GM06990 (cell line): ENCODE measurements around the gene TLK1.
A peak's percentile ranks its signal among the peaks of the same experiment; 100 is the strongest.

ENCODE experiments used
- DNase-seq: peaks from one replicate; pipeline ENCODE4 v3.0.0-alpha.2; 2011; ENCODE audit not compliant: insufficient read length; ENCODE audit errors: extremely low read depth
- H3K27me3 ChIP-seq: replicated peaks from 2 replicates; pipeline ENCODE4 v1.6.0; 2011; ENCODE audit warnings: low read length; ENCODE audit not compliant: control insufficient read depth, insufficient read depth
- H3K36me3 ChIP-seq: 2 replicates; pipeline ENCODE4 v1.5.1; 2011; ENCODE audit warnings: low read length; ENCODE audit not compliant: control insufficient read depth, insufficient read depth
- H3K4me3 ChIP-seq: replicated peaks from 2 replicates; pipeline ENCODE4 v1.5.1; 2011; ENCODE audit warnings: low read depth, mild to moderate bottlenecking, control low read depth, low read length
- CTCF ChIP-seq: IDR thresholded peaks from 2 replicates; pipeline ENCODE4 v1.5.1; 2011; ENCODE audit warnings: low read length, control low read depth, mild to moderate bottlenecking, inconsistent platforms; ENCODE audit not compliant: insufficient read depth, poor library complexity, severe bottlenecking

Gene TLK1

GRCh38 chr2:171025214-171025613, 135.5 kb downstream of the TLK1 start:
- no peak for DNase-seq
- H3K36me3 ChIP-seq = peaks cover 6% of the 10 kb centered on the region
- no peak for TF ChIP-seq CTCF
- no peaks in the 10 kb centered on the region for H3K27me3 ChIP-seq
- no peak overlapping the region for H3K4me3 ChIP-seq

DNA sequence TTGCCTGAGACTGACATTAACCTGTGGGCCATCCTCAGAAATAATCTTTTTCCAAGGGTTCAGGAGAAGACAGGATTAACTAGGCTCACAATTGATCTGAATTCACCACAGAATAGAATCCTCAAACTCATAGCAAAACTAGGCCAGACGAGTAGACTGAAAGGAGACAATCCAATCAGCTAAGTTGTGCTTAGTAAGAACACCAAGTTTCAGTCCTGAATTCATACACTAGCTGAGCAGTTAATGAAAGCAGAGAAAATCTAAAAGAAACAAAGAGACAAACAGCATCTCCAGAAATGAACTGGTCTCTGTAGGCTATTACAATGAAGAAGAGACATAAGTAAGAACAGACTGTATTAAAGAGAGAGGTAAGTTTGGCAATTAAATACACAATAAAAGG, 142.2 kb downstream of the TLK1 start:
- Histone ChIP-seq H3K27me3 (no peaks in the 10 kb centered on the region), H3K4me3 (no peak overlapping the region), H3K36me3 (peaks cover 6% of the 10 kb centered on the region)
- no peak for TF ChIP-seq CTCF
- DNase-seq = peak; percentile 43

- DNase-seq = no peak
- peaks cover 4% of the 10 kb centered on the region for H3K36me3 ChIP-seq
- TF ChIP-seq CTCF = no peak
- no peak overlapping the region for H3K4me3 ChIP-seq
- H3K27me3 ChIP-seq = no peaks in the 10 kb centered on the region
Measured at GRCh38 chr2:171016125-171016524, 144.6 kb downstream of the TLK1 start.

- peaks cover 10% of the 10 kb centered on the region for H3K36me3 ChIP-seq
- no peak for TF ChIP-seq CTCF
- no peak for DNase-seq
- H3K27me3 ChIP-seq = no peaks in the 10 kb centered on the region
- H3K4me3 ChIP-seq = no peak overlapping the region
Measured at GRCh38 chr2:171013851-171014250, 146.8 kb downstream of the TLK1 start.

GRCh38 chr2:171009386-171009785, 151.3 kb downstream of the TLK1 start:
- no peak for TF ChIP-seq CTCF
- H3K36me3 ChIP-seq = peaks cover 14% of the 10 kb centered on the region
- H3K4me3 ChIP-seq = no peak overlapping the region
- H3K27me3 ChIP-seq = no peaks in the 10 kb centered on the region
- DNase-seq = no peak

GRCh38 chr2:171008550-171009205, 152.0 kb downstream of the TLK1 start:
- no peak for DNase-seq
- Histone ChIP-seq H3K36me3 (peaks cover 13% of the 10 kb centered on the region), H3K27me3 (no peaks in the 10 kb centered on the region), H3K4me3 (no peak overlapping the region)
- no peak for TF ChIP-seq CTCF
